K562 (cell line): ENCODE data around the gene NDUFB7. TPM values are rescaled to one million over a fixed set of nuclear protein-coding genes. Genes with fewer than 3 reads are reported as not detected.

Experiments
- ATF1 ChIP-seq, 2 experiments: fragments of 450-650 bp in 1 of 2; IDR thresholded peaks; 2 replicates each; pipeline ENCODE4 v1.6.1; 2016; ENCODE audit warnings: missing compliant biosample characterization in 1 of 2, missing genetic modification characterization in 1 of 2
- C11orf30 ChIP-seq: fragments of 450-650 bp; IDR thresholded peaks from 2 replicates; pipeline ENCODE4 v1.6.1; 2016; ENCODE audit warnings: low read depth, mild to moderate bottlenecking
- CEBPZ ChIP-seq: fragments of 150-350 bp; IDR thresholded peaks from 2 replicates; pipeline ENCODE4 v1.6.1; 2014; ENCODE audit warnings: low read depth, mild to moderate bottlenecking, low read length, borderline replicate concordance
- ERF ChIP-seq: fragments of 450-650 bp; formaldehyde crosslinking; IDR thresholded peaks from 2 replicates; pipeline ENCODE4 v1.4.0; 2020; ENCODE audit warnings: mild to moderate bottlenecking, mixed read lengths
- FOXP1 ChIP-seq: sonication (generic); formaldehyde crosslinking; IDR thresholded peaks from 2 replicates; pipeline ENCODE4 v1.8.0; 2022; ENCODE audit warnings: mild to moderate bottlenecking, missing genetic modification reagents
- GATA2 ChIP-seq: sonication (generic); formaldehyde crosslinking; IDR thresholded peaks from 2 replicates; pipeline ENCODE4 v1.4.0; 2020; ENCODE audit warnings: mild to moderate bottlenecking, missing genetic modification reagents
- JUN ChIP-seq, 2 experiments: sonication (generic) in 1 of 2; formaldehyde crosslinking in 1 of 2; IDR thresholded peaks; 2 replicates each; pipeline versions ENCODE4 v1.6.1 to v1.8.0; 2012 to 2022; ENCODE audit warnings: borderline replicate concordance in 2 of 2, mild to moderate bottlenecking in 2 of 2, improper control_type of control experiment in 1 of 2, low read depth in 1 of 2, low read length in 1 of 2, missing genetic modification reagents in 1 of 2
- LCOR ChIP-seq: sonication (generic); formaldehyde crosslinking; IDR thresholded peaks from 2 replicates; pipeline ENCODE4 v1.8.0; 2022; ENCODE audit warnings: mild to moderate bottlenecking, missing genetic modification reagents
- RBFOX2 ChIP-seq: fragments of 200-400 bp; formaldehyde crosslinking; IDR thresholded peaks from 2 replicates; pipeline ENCODE4 v1.6.1; 2017; ENCODE audit warnings: low read depth, mild to moderate bottlenecking, low read length, moderate library complexity
- SUPT5H ChIP-seq: fragments of 450-650 bp; IDR thresholded peaks from 2 replicates; pipeline ENCODE4 v1.6.1; 2016
- TAF7 ChIP-seq: fragments of 450-650 bp; IDR thresholded peaks from 2 replicates; pipeline ENCODE4 v1.6.1; 2016; ENCODE audit warnings: missing genetic modification characterization, missing compliant biosample characterization
- TBL1XR1 ChIP-seq, 2 experiments: IDR thresholded peaks; 2 replicates each; pipeline ENCODE4 v1.6.1; 2012; ENCODE audit warnings: improper control_type of control experiment in 2 of 2, low read length in 2 of 2, mild to moderate bottlenecking in 1 of 2
- TEAD1 ChIP-seq, 2 experiments: fragments of 450-650 bp in 1 of 2; sonication (generic) in 1 of 2; formaldehyde crosslinking; IDR thresholded peaks; 2 replicates each; pipeline versions ENCODE4 v1.4.0 to v1.8.0; 2020 to 2022; ENCODE audit warnings: mild to moderate bottlenecking in 2 of 2, missing genetic modification reagents in 1 of 2
- THAP12 ChIP-seq: fragments of 250-450 bp; sonication (Bioruptor Pico); IDR thresholded peaks from 2 replicates; pipeline ENCODE4 v1.9.0; 2021; ENCODE audit warnings: mild to moderate bottlenecking, inconsistent platforms
- THRB ChIP-seq: fragments of 450-650 bp; formaldehyde crosslinking; conservative IDR thresholded peaks from 2 replicates; pipeline ENCODE4 v1.4.0; 2022; ENCODE audit warnings: mild to moderate bottlenecking, missing genetic modification characterization
- ZKSCAN1 ChIP-seq: fragments of 150-350 bp; IDR thresholded peaks from 2 replicates; pipeline ENCODE4 v1.6.1; 2016; ENCODE audit warnings: low read depth, low read length
- polyA plus RNA-seq, 8 experiments: library from polyadenylated mRNA; depleted of rRNA in 4 of 8; stranded (reverse) in 5 of 8; unstranded in 3 of 8; fragments of >200 nt; fragmentation: Nextera tagmentation in 2 of 8; fragmentation: Illumina TruSeq in 1 of 8; extraction: Ambion mirVana in 2 of 8; extraction: Trizol in 1 of 8; gene quantifications; 2 replicates each; pipeline versions ENCODE4 v1.2.1 to v1.2.3, GENCODE V29; 2011 to 2014; ENCODE audit warnings: inconsistent platforms in 1 of 8, missing spikeins in 1 of 8
- total RNA-seq, 7 experiments: library from RNA; depleted of rRNA in 6 of 7; stranded (reverse); fragments of >200 nt in 6 of 7; fragmentation: Illumina TruSeq in 2 of 7; extraction: Trizol in 2 of 7; gene quantifications; 2 replicates each; pipeline versions ENCODE4 v1.2.1 to v1.2.3, GENCODE V29; 2011 to 2021; ENCODE audit warnings: low replicate concordance in 1 of 7
- TF ChIP-seq, protein P1 (sequence below): fragments of 150-350 bp; conservative IDR thresholded peaks from 2 replicates; pipeline ENCODE4 v1.6.1; 2014; ENCODE audit warnings: low read length

Gene NDUFB7
- total and polyA plus RNA-seq, 9 of the 15 experiments (the other 6 are each of a cell fraction or from before 2014, with no cell fraction given) = 14.9 to 842 (median 137) TPM

DNA sequence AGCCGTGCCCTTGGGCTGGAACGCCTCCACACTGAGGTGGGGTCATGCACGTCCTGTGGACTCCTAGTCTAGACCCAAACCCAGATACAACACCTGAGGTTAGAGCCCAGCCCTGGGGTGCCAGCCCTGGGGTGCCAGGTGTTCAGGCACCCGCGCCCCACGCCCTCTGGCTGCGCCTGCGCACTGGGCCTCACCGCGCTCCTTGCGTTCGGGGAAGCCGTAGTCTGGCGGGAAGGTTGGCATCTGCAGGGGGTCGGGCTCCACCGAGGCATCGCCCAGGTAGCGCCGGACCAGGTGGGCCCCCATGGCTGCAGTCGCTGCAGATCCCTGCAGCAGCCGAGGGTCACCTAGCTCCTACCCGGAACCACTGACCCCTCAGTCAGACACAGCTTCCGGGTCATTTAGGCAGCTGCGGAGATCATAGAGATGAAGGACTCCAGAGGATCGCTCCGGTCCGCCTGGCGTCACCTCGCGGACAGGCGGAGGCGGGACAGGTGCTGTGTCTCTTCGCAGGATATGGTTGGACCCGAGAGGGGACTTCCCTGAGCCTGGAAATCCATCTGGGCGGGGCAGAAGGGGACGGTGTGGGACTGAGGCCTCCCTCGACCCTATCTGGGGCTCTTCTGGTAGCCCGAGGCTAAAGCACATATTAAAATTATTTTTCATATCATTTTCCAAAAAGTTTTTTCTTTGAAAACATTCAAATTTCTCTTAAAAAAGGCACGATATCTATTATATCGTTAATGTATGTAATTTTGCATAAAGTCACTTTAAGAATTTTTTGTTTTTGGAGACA lies at the start of gene NDUFB7 (continued):
- TF ChIP-seq CEBPZ (no peak), ERF (no peak), THRB (no peak), TEAD1 (CRISPR knock-in tag; IDR thresholded peaks at IDR 0.05) (peak in 1 of 2 experiments; percentile 78; a peak in 2 of 4 replicates), RBFOX2 (peak; percentile 81), C11orf30 (peak; percentile 97), THAP12 (CRISPR knock-in tag) (peak; percentile 99), TAF7 (no peak; the same call in 1 of the 2 replicates), SUPT5H (peak; percentile 91), GATA2 (CRISPR knock-in tag) (no peak), FOXP1 (CRISPR knock-in tag) (peak; percentile 98), ATF1 (CRISPR knock-in tag; IDR thresholded peaks at IDR 0.05) (no peak), ATF1 (tag; IDR thresholded peaks at IDR 0.05) (peak; percentile 73), TBL1XR1 (IDR thresholded peaks at IDR 0.05; ENCODE audit: low read length in 2 of 2) (peak; percentile 37 to 76; a peak in 2 of 4 replicates), JUN (IDR thresholded peaks at IDR 0.05; ENCODE audit: borderline replicate concordance, low read depth, low read length) (peak; percentile 71; the same call in 1 of the 2 replicates), JUN (CRISPR knock-in tag; IDR thresholded peaks at IDR 0.05; ENCODE audit: borderline replicate concordance) (no peak), ZKSCAN1 (peak; percentile 21; the same call in 1 of the 2 replicates), LCOR (CRISPR knock-in tag) (peak; percentile 77)
- TF ChIP-seq, protein P1, sequence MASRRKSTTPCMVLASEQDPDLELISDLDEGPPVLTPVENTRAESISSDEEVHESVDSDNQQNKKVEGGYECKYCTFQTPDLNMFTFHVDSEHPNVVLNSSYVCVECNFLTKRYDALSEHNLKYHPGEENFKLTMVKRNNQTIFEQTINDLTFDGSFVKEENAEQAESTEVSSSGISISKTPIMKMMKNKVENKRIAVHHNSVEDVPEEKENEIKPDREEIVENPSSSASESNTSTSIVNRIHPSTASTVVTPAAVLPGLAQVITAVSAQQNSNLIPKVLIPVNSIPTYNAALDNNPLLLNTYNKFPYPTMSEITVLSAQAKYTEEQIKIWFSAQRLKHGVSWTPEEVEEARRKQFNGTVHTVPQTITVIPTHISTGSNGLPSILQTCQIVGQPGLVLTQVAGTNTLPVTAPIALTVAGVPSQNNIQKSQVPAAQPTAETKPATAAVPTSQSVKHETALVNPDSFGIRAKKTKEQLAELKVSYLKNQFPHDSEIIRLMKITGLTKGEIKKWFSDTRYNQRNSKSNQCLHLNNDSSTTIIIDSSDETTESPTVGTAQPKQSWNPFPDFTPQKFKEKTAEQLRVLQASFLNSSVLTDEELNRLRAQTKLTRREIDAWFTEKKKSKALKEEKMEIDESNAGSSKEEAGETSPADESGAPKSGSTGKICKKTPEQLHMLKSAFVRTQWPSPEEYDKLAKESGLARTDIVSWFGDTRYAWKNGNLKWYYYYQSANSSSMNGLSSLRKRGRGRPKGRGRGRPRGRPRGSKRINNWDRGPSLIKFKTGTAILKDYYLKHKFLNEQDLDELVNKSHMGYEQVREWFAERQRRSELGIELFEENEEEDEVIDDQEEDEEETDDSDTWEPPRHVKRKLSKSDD = 0 out of 2 replicates have a peak, but pooled peaks have one; percentile 46
